Vagina (tissue), 2 donors: ENCODE data around the gene BSDC1. TPM values are rescaled to one million over a fixed set of nuclear protein-coding genes. Genes with fewer than 3 reads are reported as not detected.

Source experiments
- DNase-seq, 2 donors: peaks; one replicate each; pipeline ENCODE4 v3.0.0-alpha.2; 2017; ENCODE audit errors: extremely low spot score in 2 of 2
- H3K27ac ChIP-seq: fragments of 200-600 bp; sonication (generic); one replicate; pipeline ENCODE4 v1.5.1; 2019
- H3K27me3 ChIP-seq: fragments of 200-600 bp; sonication (generic); one replicate; pipeline ENCODE4 v1.5.1; 2019
- H3K36me3 ChIP-seq, 2 donors: fragments of 200-600 bp; sonication (generic); one replicate each; pipeline ENCODE4 v1.5.1; 2017 to 2019
- H3K4me1 ChIP-seq: fragments of 200-600 bp; sonication (generic); one replicate; pipeline ENCODE4 v1.5.1; 2019
- H3K4me3 ChIP-seq, 2 donors: fragments of 200-600 bp; sonication (generic); 1 replicate in 1 of 2; 2 replicates in 1 of 2; pipeline ENCODE4 v1.5.1; 2016 to 2019
- H3K9me3 ChIP-seq: fragments of 200-600 bp; sonication (generic); one replicate; pipeline ENCODE4 v1.5.1; 2019
- POLR2A ChIP-seq, 2 donors: fragments of 450-650 bp; IDR thresholded peaks; one replicate each; pipeline ENCODE4 v1.6.1; 2017; ENCODE audit warnings: antibody characterized with exemption in 2 of 2, mild to moderate bottlenecking in 2 of 2, moderate library complexity in 2 of 2
- POLR2AphosphoS5 ChIP-seq, 2 donors: sonication (generic); formaldehyde crosslinking; IDR thresholded peaks; one replicate each; pipeline ENCODE4 v1.9.0; 2017; ENCODE audit warnings: antibody characterized with exemption in 2 of 2, mild to moderate bottlenecking in 2 of 2, low read depth in 1 of 2; ENCODE audit not compliant: insufficient read depth in 1 of 2
- intact Hi-C: fragments of 100-400 bp; cut with DNase I; formaldehyde crosslinking; loops from one replicate; pipeline ENCODE4 v1.15.1; 2023
- total RNA-seq: library from RNA; depleted of rRNA; stranded (reverse); fragments of >200 nt; gene quantifications from one replicate; pipeline ENCODE4 v1.2.3, GENCODE V29; 2016
- TF ChIP-seq, protein P1 (sequence below), 3 experiments: fragments of 450-650 bp in 2 of 3; fragments of 200-600 bp in 1 of 3; sonication (generic) in 1 of 3; IDR thresholded peaks; one replicate each; pipeline ENCODE4 v1.5.1; 2017 to 2019; ENCODE audit warnings: antibody characterized with exemption in 3 of 3, mild to moderate bottlenecking in 2 of 3, moderate library complexity in 2 of 3

BSDC1 gene
- total RNA-seq, 1 donor from 2014 or later = 54.3 TPM

DNA sequence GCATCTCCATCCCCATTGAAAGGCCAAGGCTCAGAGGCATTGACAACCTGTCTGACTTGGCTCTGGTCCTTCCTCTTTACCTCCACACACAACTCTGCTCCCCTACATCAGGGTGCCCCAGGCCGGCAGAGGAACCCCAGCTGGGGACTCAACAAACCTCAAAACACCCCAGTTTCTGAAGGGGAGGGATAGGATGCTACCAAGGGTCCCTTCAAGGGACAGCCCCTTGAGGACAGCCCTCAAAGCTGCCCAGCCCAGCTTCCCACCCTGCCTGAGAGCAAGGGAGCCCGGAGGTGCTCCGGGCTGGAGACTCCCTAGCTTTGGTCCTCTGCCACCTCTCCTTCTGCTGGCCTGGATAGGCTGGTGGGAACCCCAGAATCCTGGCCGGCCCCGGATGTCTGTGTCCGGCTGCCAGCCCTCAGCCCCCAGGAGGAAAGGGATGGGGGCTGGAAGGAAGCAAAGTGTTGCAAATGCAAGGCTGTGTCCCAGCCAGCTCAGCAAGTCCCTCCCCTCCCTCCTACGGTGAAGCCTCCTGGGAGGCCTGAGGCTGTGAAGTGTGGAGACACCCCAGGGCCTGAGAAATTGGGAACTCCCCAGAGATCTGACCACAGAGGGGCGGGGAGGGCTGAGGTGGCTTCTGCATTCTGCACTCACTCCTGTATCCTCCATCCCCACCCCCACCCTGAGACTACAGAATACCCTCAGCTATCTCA, 57.1 kb downstream of the BSDC1 start:
- H3K4me3 ChIP-seq = no peak overlapping the region

DNA sequence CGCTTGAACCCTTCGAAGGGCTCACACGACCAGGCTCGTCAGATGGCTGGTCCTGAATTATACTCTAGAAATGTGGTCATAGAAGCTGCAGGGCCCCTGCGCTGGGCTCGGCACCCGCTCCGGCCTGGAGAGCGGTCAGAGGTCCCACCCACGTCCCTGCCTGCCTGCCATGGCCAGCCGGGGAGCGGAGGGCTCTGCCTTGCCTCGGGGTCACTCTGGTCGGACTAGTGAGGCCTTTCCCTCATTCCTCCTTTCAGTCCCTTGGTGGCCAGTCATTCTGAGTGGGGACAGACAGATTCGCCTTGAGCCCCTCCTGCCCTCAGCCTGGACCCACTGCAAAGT, 57.7 kb downstream of the BSDC1 start:
- Histone ChIP-seq H3K9me3 (no peaks in the 10 kb centered on the region), H3K27me3 (no peaks in the 10 kb centered on the region), H3K27ac (peak overlapping the region; percentile 84), H3K4me1 (peaks cover 25% of the 10 kb centered on the region), H3K4me3 (peak overlapping the region; percentile 74 to 86), H3K36me3 (peaks cover 0 to 12% of the 10 kb centered on the region in 2 donors)
- DNase-seq = no peak
- TF ChIP-seq POLR2AphosphoS5 (IDR thresholded peaks at IDR 0.05; ENCODE audit: insufficient read depth in 1 of 2, low read depth in 1 of 2) (no peak), POLR2A (IDR thresholded peaks at IDR 0.05) (no peak)
- TF ChIP-seq, protein P1, sequence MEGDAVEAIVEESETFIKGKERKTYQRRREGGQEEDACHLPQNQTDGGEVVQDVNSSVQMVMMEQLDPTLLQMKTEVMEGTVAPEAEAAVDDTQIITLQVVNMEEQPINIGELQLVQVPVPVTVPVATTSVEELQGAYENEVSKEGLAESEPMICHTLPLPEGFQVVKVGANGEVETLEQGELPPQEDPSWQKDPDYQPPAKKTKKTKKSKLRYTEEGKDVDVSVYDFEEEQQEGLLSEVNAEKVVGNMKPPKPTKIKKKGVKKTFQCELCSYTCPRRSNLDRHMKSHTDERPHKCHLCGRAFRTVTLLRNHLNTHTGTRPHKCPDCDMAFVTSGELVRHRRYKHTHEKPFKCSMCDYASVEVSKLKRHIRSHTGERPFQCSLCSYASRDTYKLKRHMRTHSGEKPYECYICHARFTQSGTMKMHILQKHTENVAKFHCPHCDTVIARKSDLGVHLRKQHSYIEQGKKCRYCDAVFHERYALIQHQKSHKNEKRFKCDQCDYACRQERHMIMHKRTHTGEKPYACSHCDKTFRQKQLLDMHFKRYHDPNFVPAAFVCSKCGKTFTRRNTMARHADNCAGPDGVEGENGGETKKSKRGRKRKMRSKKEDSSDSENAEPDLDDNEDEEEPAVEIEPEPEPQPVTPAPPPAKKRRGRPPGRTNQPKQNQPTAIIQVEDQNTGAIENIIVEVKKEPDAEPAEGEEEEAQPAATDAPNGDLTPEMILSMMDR (IDR thresholded peaks at IDR 0.05) = no peak
- intact Hi-C loops = no loop called here

More for the DNA sequence above, 57.1 kb downstream of the BSDC1 start:
- TF ChIP-seq POLR2AphosphoS5 (IDR thresholded peaks at IDR 0.05; ENCODE audit: insufficient read depth in 1 of 2, low read depth in 1 of 2) (no peak), POLR2A (IDR thresholded peaks at IDR 0.05) (no peak)
- TF ChIP-seq, protein P1 (IDR thresholded peaks at IDR 0.05) = no peak
- Histone ChIP-seq H3K9me3 (no peaks in the 10 kb centered on the region), H3K27me3 (no peaks in the 10 kb centered on the region), H3K27ac (no peak overlapping the region), H3K36me3 (peaks cover 0 to 6% of the 10 kb centered on the region in 2 donors), H3K4me1 (peaks cover 25% of the 10 kb centered on the region)
- intact Hi-C loops = no loop called here
- DNase-seq = no peak

DNA sequence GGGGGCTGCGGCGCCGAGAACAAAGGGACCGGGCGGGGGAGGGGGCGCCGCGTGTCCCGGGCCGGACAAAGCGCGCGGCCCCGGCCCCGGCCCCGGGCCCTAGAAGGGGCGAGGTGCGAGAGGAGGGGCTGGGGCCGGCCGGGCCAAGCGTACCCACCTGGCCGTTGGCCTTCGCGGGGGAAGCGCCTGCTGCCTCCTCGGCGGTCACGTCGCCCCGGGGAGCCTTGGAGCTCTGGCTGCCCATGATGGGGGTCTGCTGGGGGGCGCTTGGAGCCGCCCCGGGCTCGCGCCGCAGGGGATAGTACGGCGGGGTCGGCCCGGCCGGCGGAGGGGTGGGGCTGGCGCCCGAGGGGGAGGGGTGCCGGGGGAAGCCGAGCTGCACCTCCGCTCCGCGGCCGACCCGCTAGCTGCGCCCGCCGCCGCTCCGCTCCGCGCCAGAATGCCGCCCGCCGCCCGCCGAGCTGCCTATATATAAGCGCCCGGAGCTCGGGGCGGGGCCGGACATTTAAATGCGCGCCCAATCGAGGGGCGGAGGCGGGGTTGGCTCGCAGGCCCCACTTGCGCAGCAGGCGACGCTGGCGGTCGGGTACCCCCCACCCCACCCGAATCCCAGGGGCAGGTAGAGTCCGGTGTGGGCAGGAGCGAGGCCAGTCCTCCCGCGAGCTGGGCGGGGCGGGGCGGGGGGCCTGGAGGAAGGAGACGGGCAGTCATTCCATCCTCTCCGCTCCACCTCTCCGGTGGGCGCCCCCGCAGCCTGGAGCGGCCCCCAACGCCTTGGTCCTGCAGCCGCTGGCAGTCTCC, 58.3 kb downstream of the BSDC1 start, which contains the start of gene MARCKSL1:
MARCKSL1 (minus strand) TSS at position 444 of the 801 bp plus-strand sequence; CDS start at position 244, 200 bp downstream.
- H3K36me3 ChIP-seq = peaks cover 0 to 16% of the 10 kb centered on the region in 2 donors
- intact Hi-C loops = no loop called here
- TF ChIP-seq, protein P1 (IDR thresholded peaks at IDR 0.05) = no peak
- TF ChIP-seq POLR2AphosphoS5 (IDR thresholded peaks at IDR 0.05; ENCODE audit: insufficient read depth in 1 of 2, low read depth in 1 of 2) = peak in 1 of 2 donors; percentile 76
- peak in 1 of 2 donors; percentile 80 for TF ChIP-seq POLR2A (IDR thresholded peaks at IDR 0.05)
- peaks cover 25% of the 10 kb centered on the region for H3K4me1 ChIP-seq
- no peaks in the 10 kb centered on the region for H3K9me3 ChIP-seq
- peak within 1 kb of the TSS; percentile 84 for H3K27ac ChIP-seq
- no peak for DNase-seq
- H3K4me3 ChIP-seq = peak within 1 kb of the TSS; percentile 74 to 86
- H3K27me3 ChIP-seq = no peaks in the 10 kb centered on the region

DNA sequence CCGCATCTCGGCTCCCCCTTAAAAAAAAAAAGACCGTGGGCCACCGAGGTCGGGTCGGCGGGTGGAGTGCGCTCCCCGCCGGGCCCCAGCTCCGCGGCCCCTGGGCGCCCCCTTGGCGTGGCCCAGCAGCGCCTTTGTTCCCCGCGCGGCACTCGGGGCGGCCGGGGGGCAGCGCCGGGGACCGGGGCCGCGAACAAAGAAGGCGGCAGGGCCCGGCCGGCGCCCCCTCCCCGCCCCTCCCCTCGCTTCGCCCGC, 58.8 kb downstream of the BSDC1 start:
- Histone ChIP-seq H3K4me1 (peaks cover 25% of the 10 kb centered on the region), H3K4me3 (peak overlapping the region; percentile 74 to 86), H3K27me3 (no peaks in the 10 kb centered on the region), H3K27ac (peak overlapping the region; percentile 84), H3K9me3 (no peaks in the 10 kb centered on the region), H3K36me3 (peaks cover 0 to 22% of the 10 kb centered on the region in 2 donors)
- TF ChIP-seq, protein P1 (IDR thresholded peaks at IDR 0.05) = no peak
- no peak for TF ChIP-seq POLR2AphosphoS5 (IDR thresholded peaks at IDR 0.05; ENCODE audit: insufficient read depth in 1 of 2, low read depth in 1 of 2)
- TF ChIP-seq POLR2A (IDR thresholded peaks at IDR 0.05) = no peak
- intact Hi-C loops = no loop called here
- DNase-seq = no peak
